ENCODE results near the gene ROBO1. TPM values are rescaled to one million over a fixed set of nuclear protein-coding genes. Genes with fewer than 3 reads are reported as not detected.

ROBO1 gene
- total and polyA plus RNA-seq, 12 donors = 6.4 to 144 (median 43.9) TPM

DNA sequence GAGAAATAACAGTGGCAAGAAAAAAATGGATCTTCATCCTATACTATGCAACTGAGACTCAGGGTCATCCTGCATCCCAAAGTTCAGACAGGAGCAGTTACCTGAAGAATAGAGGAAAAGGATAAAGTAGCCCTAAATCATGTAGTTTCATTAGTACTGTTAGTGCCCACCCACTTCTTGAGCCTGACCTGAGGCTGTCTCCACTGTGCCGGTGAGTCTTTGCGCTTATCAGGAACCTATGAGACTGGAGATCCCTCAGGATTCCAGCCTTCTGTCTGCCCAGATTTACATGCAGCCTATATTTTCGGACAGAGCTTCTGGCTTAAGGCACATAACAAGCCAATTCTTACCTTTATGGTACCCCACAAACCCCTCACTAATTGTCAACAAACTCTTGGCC lies 791.6 kb downstream of the ROBO1 start:
- H3K27me3 ChIP-seq = no peaks in the 10 kb centered on the region
- 87 to 94% (median 90%) methylated on average over 3 of the region's 3 CpGs for WGBS, 4 donors
- TF ChIP-seq, protein P1, sequence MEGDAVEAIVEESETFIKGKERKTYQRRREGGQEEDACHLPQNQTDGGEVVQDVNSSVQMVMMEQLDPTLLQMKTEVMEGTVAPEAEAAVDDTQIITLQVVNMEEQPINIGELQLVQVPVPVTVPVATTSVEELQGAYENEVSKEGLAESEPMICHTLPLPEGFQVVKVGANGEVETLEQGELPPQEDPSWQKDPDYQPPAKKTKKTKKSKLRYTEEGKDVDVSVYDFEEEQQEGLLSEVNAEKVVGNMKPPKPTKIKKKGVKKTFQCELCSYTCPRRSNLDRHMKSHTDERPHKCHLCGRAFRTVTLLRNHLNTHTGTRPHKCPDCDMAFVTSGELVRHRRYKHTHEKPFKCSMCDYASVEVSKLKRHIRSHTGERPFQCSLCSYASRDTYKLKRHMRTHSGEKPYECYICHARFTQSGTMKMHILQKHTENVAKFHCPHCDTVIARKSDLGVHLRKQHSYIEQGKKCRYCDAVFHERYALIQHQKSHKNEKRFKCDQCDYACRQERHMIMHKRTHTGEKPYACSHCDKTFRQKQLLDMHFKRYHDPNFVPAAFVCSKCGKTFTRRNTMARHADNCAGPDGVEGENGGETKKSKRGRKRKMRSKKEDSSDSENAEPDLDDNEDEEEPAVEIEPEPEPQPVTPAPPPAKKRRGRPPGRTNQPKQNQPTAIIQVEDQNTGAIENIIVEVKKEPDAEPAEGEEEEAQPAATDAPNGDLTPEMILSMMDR (IDR thresholded peaks at IDR 0.05) = no peak
- TF ChIP-seq POLR2A (IDR thresholded peaks at IDR 0.05) = no peak
- H3K9me3 ChIP-seq (replicated peaks in 1 of 3) = no peaks in the 10 kb centered on the region
- no peak overlapping the region for H3K27ac ChIP-seq
- no peak for DNase-seq
- no peaks in the 10 kb centered on the region for H3K36me3 ChIP-seq (replicated peaks in 1 of 2)
- no peak overlapping the region for H3K4me3 ChIP-seq
- intact Hi-C loops (cut with DNase I) = no loop called here
- H3K4me1 ChIP-seq (replicated peaks in 1 of 2) = no peaks in the 10 kb centered on the region

DNA sequence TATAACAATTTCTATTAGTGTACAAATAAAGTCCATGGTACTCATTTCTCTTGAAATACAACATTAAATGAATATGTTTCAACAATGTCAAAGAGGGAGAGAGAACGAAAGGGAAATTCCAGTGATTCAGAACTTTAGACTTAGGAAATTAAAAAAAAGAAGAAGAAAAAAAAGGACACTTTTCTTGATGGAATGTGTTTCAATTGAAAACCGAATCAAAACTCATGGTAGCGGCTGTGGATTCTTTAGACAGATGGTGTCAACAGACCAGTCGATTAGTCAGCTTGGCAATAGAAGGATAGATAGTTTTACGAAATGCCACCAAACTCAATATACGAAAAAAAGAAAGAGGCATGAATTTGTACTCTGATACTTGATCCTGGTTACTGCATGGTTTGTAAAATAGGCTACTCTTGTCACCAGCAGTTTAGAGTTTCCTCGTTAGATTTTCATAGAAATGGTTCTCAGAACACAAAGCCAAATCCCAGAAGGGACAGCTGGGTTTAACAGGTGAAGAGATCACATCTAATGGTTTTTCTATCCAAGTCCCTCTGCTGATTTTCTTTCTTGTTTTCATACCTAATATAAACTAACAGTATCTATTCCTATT lies 793.5 kb downstream of the ROBO1 start:
- intact Hi-C loops (cut with DNase I) = no loop called here
- 79 to 85% (median 82%) methylated on average over 7 of the region's 7 CpGs for WGBS, 4 donors
- DNase-seq = no peak
- Histone ChIP-seq H3K4me3 (no peak overlapping the region), H3K9me3 (replicated peaks in 1 of 3) (no peaks in the 10 kb centered on the region), H3K27me3 (no peaks in the 10 kb centered on the region), H3K27ac (no peak overlapping the region), H3K36me3 (replicated peaks in 1 of 2) (no peaks in the 10 kb centered on the region), H3K4me1 (replicated peaks in 1 of 2) (no peaks in the 10 kb centered on the region)
- TF ChIP-seq, protein P1 (IDR thresholded peaks at IDR 0.05) = no peak
- TF ChIP-seq POLR2A (IDR thresholded peaks at IDR 0.05) = no peak

DNA sequence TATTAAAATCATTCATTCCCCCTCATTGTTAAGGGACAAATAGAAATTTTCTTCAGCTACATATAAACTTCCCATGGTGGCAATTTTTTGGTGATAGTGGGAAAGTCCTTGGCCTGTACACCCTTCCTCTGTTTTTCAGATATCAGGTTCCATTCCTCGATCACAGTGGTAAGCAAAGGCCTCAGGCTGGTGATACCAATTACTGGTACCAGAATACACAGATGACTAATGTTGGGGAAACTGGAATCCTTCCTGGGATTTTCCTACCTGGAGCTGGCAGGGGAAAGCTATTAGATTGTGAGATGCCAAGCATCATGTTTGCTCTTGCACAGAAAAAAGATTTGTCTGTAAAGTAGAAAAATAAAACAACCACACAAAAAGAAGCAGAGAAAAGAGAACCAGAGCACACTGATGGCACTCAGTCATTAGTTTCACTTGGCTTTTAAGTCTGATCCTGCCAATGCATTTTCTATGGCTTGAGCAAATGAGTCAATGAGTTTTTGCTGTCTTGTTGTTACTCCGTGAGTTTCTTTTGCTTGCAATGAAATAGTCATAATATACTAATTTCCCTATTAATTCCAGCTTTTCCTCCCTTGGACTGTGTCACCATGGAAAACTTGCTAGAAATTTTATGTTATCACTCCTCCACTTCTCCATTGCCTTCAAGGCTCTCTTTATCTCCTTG lies 795.0 kb downstream of the ROBO1 start:
- DNase-seq = no peak
- 76 to 90% (median 80%) methylated on average over 2 of the region's 2 CpGs for WGBS, 4 donors
- H3K4me3 ChIP-seq = no peak overlapping the region
- no peaks in the 10 kb centered on the region for H3K4me1 ChIP-seq (replicated peaks in 1 of 2)
- H3K9me3 ChIP-seq (replicated peaks in 1 of 3) = no peaks in the 10 kb centered on the region
- intact Hi-C loops (cut with DNase I) = no loop called here
- H3K36me3 ChIP-seq (replicated peaks in 1 of 2) = no peaks in the 10 kb centered on the region
- H3K27me3 ChIP-seq = no peaks in the 10 kb centered on the region
- no peak overlapping the region for H3K27ac ChIP-seq
- TF ChIP-seq POLR2A (IDR thresholded peaks at IDR 0.05) = no peak
- TF ChIP-seq, protein P1 (IDR thresholded peaks at IDR 0.05) = no peak

DNA sequence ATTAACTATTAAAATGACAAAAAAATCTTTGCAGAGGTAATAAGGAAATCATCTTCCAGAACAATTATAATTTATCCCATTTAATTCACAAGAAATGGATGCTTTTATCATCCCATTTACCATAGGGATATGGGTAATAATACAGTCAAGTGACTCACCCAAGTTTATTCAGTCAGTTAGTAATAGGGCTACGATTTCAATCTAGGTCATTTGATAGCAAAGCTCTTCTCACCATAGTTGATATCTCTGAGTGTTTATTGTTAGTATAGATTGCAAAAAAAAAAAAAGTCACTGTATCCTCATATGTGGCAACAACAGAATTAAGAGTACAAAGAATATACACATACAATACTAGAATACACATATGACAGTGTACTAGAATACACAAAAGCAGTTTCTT lies 797.1 kb downstream of the ROBO1 start:
- H3K27ac ChIP-seq = no peak overlapping the region
- no peak for DNase-seq
- no peaks in the 10 kb centered on the region for H3K4me1 ChIP-seq (replicated peaks in 1 of 2)
- H3K27me3 ChIP-seq = no peaks in the 10 kb centered on the region
- no peaks in the 10 kb centered on the region for H3K9me3 ChIP-seq (replicated peaks in 1 of 3)
- no peaks in the 10 kb centered on the region for H3K36me3 ChIP-seq (replicated peaks in 1 of 2)
- WGBS, 4 donors = 37 to 71% (median 55%) methylated on average over 1 of the region's 1 CpG
- no peak overlapping the region for H3K4me3 ChIP-seq
- intact Hi-C loops (cut with DNase I) = no loop called here
- TF ChIP-seq, protein P1 (IDR thresholded peaks at IDR 0.05) = no peak
- TF ChIP-seq POLR2A (IDR thresholded peaks at IDR 0.05) = no peak
